GM12878 (cell line): ENCODE results near the gene IRX4. TPM values are rescaled to one million over a fixed set of nuclear protein-coding genes. Genes with fewer than 3 reads are reported as not detected.

ENCODE experiments used
- ATAC-seq: fragments of 200-7000 bp; cut with Tn5 transposase; 3 replicates; pipeline ENCODE4 v1.9.1; 2020; ENCODE audit warnings: mild to moderate bottlenecking, moderate library complexity
- BruUV-seq: library from RNA; stranded (reverse); fragments of 400-500 nt; replicated peaks from 2 replicates; lab custom pipeline; 2021; lab: Mats Ljungman, UMichigan
- CTCF ChIA-PET: fragments of 300-600 bp; sonication (Branson Sonifier 250); formaldehyde crosslinking; extraction: SDS; loops from one replicate; lab custom pipeline; 2021; ENCODE audit warnings: inconsistent platforms; lab: Yijun Ruan, JAX
- POLR2A ChIA-PET: fragments of 350-600 bp; formaldehyde crosslinking; extraction: SDS; loops from one replicate; lab custom pipeline; 2021; ENCODE audit warnings: inconsistent platforms; lab: Charles Lee
- RAD21 ChIA-PET: fragments of 300-600 bp; sonication (Branson Sonifier 250); formaldehyde crosslinking; loops from one replicate; lab custom pipeline; 2023; ENCODE audit warnings: antibody characterized with exemption; ENCODE audit not compliant: unreplicated experiment; lab: Charles Lee
- SMC1A ChIA-PET: fragments of 300-600 bp; sonication (Branson Sonifier 250); formaldehyde crosslinking; loops from one replicate; lab custom pipeline; 2023; ENCODE audit not compliant: unreplicated experiment, uncharacterized antibody; lab: Charles Lee
- DNase-seq: peaks from one replicate; pipeline ENCODE4 v3.0.0-alpha.2; 2011; ENCODE audit warnings: low read depth, low spot score
- FAIRE-seq: peaks from 3 replicates; lab custom pipeline; 2011; peaks lifted over from hg19 to GRCh38; lab: Jason Lieb, UNC
- H2AFZ ChIP-seq: 2 replicates; pipeline ENCODE4 v1.6.0; 2011; ENCODE audit warnings: low read depth, low read length, control low read depth; ENCODE audit not compliant: control insufficient read depth
- H3K27ac ChIP-seq: 2 replicates; pipeline ENCODE4 v1.5.1; 2011; ENCODE audit warnings: control low read depth; ENCODE audit not compliant: control insufficient read depth, insufficient read depth
- H3K27me3 ChIP-seq, 2 experiments: replicated peaks in 1 of 2; 2 replicates each; pipeline versions ENCODE4 v1.6.0 to v1.6.1; 2011; ENCODE audit warnings: low read length in 1 of 2; ENCODE audit not compliant: control insufficient read depth in 2 of 2, insufficient read depth in 2 of 2
- H3K36me3 ChIP-seq, 2 experiments: 2 replicates each; pipeline ENCODE4 v1.5.1; 2011; ENCODE audit warnings: low read length in 1 of 2; ENCODE audit not compliant: control insufficient read depth in 2 of 2, insufficient read depth in 2 of 2
- H3K4me1 ChIP-seq: 2 replicates; pipeline ENCODE4 v1.6.1; 2011; ENCODE audit warnings: mild to moderate bottlenecking, low read length, moderate library complexity, mixed read lengths; ENCODE audit not compliant: control insufficient read depth, insufficient read depth
- H3K4me2 ChIP-seq: 2 replicates; pipeline ENCODE4 v1.6.0; 2011; ENCODE audit warnings: control low read depth; ENCODE audit not compliant: control insufficient read depth, insufficient read depth
- H3K4me3 ChIP-seq: fragments of 200-600 bp; sonication (generic); 2 replicates; pipeline ENCODE4 v1.5.1; 2016
- H3K79me2 ChIP-seq: 2 replicates; pipeline ENCODE4 v1.6.0; 2011; ENCODE audit warnings: low read length; ENCODE audit not compliant: control insufficient read depth, insufficient read depth
- H3K9ac ChIP-seq: 2 replicates; pipeline ENCODE4 v1.8.0; 2011; ENCODE audit warnings: low read length, control low read depth, mixed read lengths; ENCODE audit not compliant: control insufficient read depth, insufficient read depth
- H3K9me3 ChIP-seq: replicated peaks from 3 replicates; pipeline ENCODE4 v1.5.1; 2011; ENCODE audit warnings: mild to moderate bottlenecking, low read length; ENCODE audit not compliant: control insufficient read depth, insufficient read depth
- H4K20me1 ChIP-seq: 2 replicates; pipeline ENCODE4 v1.6.0; 2011; ENCODE audit not compliant: control insufficient read depth, insufficient read depth
- ASH2L ChIP-seq: fragments of 300-600, 200-600 bp; sonication (generic); IDR thresholded peaks from 2 replicates; pipeline ENCODE4 v1.6.1; 2017; ENCODE audit warnings: low read depth, mild to moderate bottlenecking, borderline replicate concordance
- BMI1 ChIP-seq: fragments of 450-650 bp; IDR thresholded peaks from 2 replicates; pipeline ENCODE4 v1.6.1; 2016; ENCODE audit warnings: mild to moderate bottlenecking, moderate library complexity, borderline replicate concordance
- NR2C2 ChIP-seq: IDR thresholded peaks from 2 replicates; pipeline ENCODE4 v1.6.1; 2011; ENCODE audit warnings: borderline replicate concordance, low read depth; ENCODE audit not compliant: control insufficient read depth, insufficient read length
- PAX8 ChIP-seq: fragments of 450-650 bp; IDR thresholded peaks from 2 replicates; pipeline ENCODE4 v1.6.1; 2017; ENCODE audit warnings: mild to moderate bottlenecking, moderate library complexity
- RELA ChIP-seq: fragments of 450-650 bp; IDR thresholded peaks from 2 replicates; pipeline ENCODE4 v1.8.0; 2014; ENCODE audit warnings: borderline replicate concordance; ENCODE audit not compliant: partially characterized antibody
- WRNIP1 ChIP-seq: IDR thresholded peaks from 2 replicates; pipeline ENCODE4 v1.6.1; 2011; ENCODE audit warnings: low read depth, low read length, improper control_type of control experiment, borderline replicate concordance
- ZBTB33 ChIP-seq: fragments of 450-650 bp; IDR thresholded peaks from 2 replicates; pipeline ENCODE4 v1.6.1; 2017; ENCODE audit warnings: mild to moderate bottlenecking
- WGBS: methylation state at CpG from one replicate; pipeline ENCODE4 v1.1.6; 2016; ENCODE audit warnings: low lambda C conversion rate; ENCODE audit not compliant: insufficient replicate concordance, insufficient coverage; ENCODE audit errors: missing lambda C conversion rate; 5-methylcytosine and 5-hydroxymethylcytosine counted together
- in situ Hi-C: fragments of 300-500 bp; cut with MboI; formaldehyde crosslinking; loops from 9 replicates; pipeline ENCODE4 v1.14.3; 2018; ENCODE audit warnings: mixed read lengths
- intact Hi-C: fragments of 100-400 bp; cut with micrococcal nuclease; formaldehyde crosslinking; loops from one replicate; pipeline ENCODE4 v1.14.2; 2022; ENCODE audit not compliant: unreplicated experiment
- polyA plus RNA-seq, 11 experiments: library from polyadenylated mRNA; depleted of rRNA in 4 of 11; unstranded in 6 of 11; stranded (reverse) in 5 of 11; fragments of >200 nt; fragmentation: Nextera tagmentation in 4 of 11; fragmentation: Illumina TruSeq in 1 of 11; extraction: Ambion mirVana in 4 of 11; extraction: Trizol in 1 of 11; gene quantifications; 1 replicate in 1 of 11; 2 replicates in 10 of 11; pipeline versions ENCODE4 v1.2.1 to v1.2.3, GENCODE V29; 2011 to 2016; ENCODE audit warnings: inconsistent platforms in 2 of 11, missing spikeins in 2 of 11, low read depth in 1 of 11
- total RNA-seq, 4 experiments: library from RNA; depleted of rRNA in 3 of 4; stranded (reverse); fragments of >200 nt in 3 of 4; fragmentation: Illumina TruSeq in 1 of 4; extraction: Trizol in 1 of 4; gene quantifications; 2 replicates each; pipeline versions ENCODE4 v1.2.1 to v1.2.3, GENCODE V29; 2013 to 2021
- TF ChIP-seq, protein P1 (sequence below): fragments of 450-650 bp; IDR thresholded peaks from 2 replicates; pipeline ENCODE4 v1.6.1; 2017; ENCODE audit warnings: mild to moderate bottlenecking, low read depth, inconsistent platforms; ENCODE audit not compliant: poor library complexity, severe bottlenecking
- TF ChIP-seq, protein P2 (sequence below): IDR thresholded peaks from 2 replicates; pipeline ENCODE4 v1.6.1; 2012; ENCODE audit warnings: low read depth, low read length, improper control_type of control experiment

IRX4 gene
- total and polyA plus RNA-seq, 10 of the 15 experiments (the other 5 are each of a cell fraction or from before 2014, with no cell fraction given), result not detected

GRCh38 chr5:1930501-1930879 is 47.8 kb upstream of the IRX4 start:
- H4K20me1 ChIP-seq, result no peaks in the 10 kb centered on the region
- H3K9me3 ChIP-seq, result no peaks in the 10 kb centered on the region
- ChIA-PET POLR2A (no interaction called here), CTCF (no interaction called here), SMC1A (no interaction called here), RAD21 (no interaction called here)
- no peak overlapping the region for H3K9ac ChIP-seq
- no peaks in the 10 kb centered on the region for H3K4me1 ChIP-seq
- H2AFZ ChIP-seq, result no peak overlapping the region
- 10% methylated on average over 26 of the region's 27 CpGs for WGBS
- DNase-seq, result no peak
- no peak overlapping the region for H3K4me2 ChIP-seq
- no peak for ATAC-seq
- no peak for FAIRE-seq
- no peak overlapping the region for H3K4me3 ChIP-seq
- intact Hi-C loops, result no loop called here
- no peak overlapping the region for H3K27ac ChIP-seq
- in situ Hi-C loops, result no loop called here
- no peaks in the 10 kb centered on the region for H3K36me3 ChIP-seq
- H3K27me3 ChIP-seq, result peaks cover 3 to 4% of the 10 kb centered on the region in 2 experiments; a peak in 3 of 4 replicates
- no TSS peak for BruUV-seq
- H3K79me2 ChIP-seq, result no peaks in the 10 kb centered on the region
- TF ChIP-seq PAX8 (no peak), RELA (no peak)
- TF ChIP-seq, protein P1, sequence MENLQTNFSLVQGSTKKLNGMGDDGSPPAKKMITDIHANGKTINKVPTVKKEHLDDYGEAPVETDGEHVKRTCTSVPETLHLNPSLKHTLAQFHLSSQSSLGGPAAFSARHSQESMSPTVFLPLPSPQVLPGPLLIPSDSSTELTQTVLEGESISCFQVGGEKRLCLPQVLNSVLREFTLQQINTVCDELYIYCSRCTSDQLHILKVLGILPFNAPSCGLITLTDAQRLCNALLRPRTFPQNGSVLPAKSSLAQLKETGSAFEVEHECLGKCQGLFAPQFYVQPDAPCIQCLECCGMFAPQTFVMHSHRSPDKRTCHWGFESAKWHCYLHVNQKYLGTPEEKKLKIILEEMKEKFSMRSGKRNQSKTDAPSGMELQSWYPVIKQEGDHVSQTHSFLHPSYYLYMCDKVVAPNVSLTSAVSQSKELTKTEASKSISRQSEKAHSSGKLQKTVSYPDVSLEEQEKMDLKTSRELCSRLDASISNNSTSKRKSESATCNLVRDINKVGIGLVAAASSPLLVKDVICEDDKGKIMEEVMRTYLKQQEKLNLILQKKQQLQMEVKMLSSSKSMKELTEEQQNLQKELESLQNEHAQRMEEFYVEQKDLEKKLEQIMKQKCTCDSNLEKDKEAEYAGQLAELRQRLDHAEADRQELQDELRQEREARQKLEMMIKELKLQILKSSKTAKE, result no peak

- FAIRE-seq (peak; percentile 66), DNase-seq (no peak), ATAC-seq (no peak)
- no peaks in the 10 kb centered on the region for H3K36me3 ChIP-seq
- no peak overlapping the region for H3K4me2 ChIP-seq
- H2AFZ ChIP-seq, result no peak overlapping the region
- H3K4me1 ChIP-seq, result no peaks in the 10 kb centered on the region
- H3K9ac ChIP-seq, result no peak overlapping the region
- ChIA-PET POLR2A (no interaction called here), SMC1A (no interaction called here), CTCF (no interaction called here), RAD21 (no interaction called here)
- no peaks in the 10 kb centered on the region for H3K9me3 ChIP-seq
- TF ChIP-seq, protein P2, sequence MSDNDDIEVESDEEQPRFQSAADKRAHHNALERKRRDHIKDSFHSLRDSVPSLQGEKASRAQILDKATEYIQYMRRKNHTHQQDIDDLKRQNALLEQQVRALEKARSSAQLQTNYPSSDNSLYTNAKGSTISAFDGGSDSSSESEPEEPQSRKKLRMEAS, result no peak
- no peak for TF ChIP-seq BMI1
- peak; percentile 6 for TF ChIP-seq NR2C2
- TF ChIP-seq WRNIP1, result no peak
- no peak for TF ChIP-seq ASH2L
- no peak for TF ChIP-seq ZBTB33
- no peak overlapping the region for H3K27ac ChIP-seq
- intact Hi-C loops, result no loop called here
- H3K4me3 ChIP-seq, result no peak overlapping the region
- H4K20me1 ChIP-seq, result no peaks in the 10 kb centered on the region
- WGBS, result 69% methylated on average over 9 of the region's 9 CpGs
- no TSS peak for BruUV-seq
- H3K27me3 ChIP-seq, result peaks cover 3 to 4% of the 10 kb centered on the region in 2 experiments; a peak in 3 of 4 replicates
- H3K79me2 ChIP-seq, result no peaks in the 10 kb centered on the region
- in situ Hi-C loops, result no loop called here
These were observed 46.6 kb upstream of the IRX4 start for GRCh38 chr5:1929108-1929991.
